HCT116 (cell line): Measurements from ENCODE around the gene GHRHR.

Experiments used
- CEBPB ChIP-seq: IDR thresholded peaks from 2 replicates; pipeline ENCODE4 v1.6.1; 2012; ENCODE audit warnings: low read depth
- CTCF ChIP-seq, 3 experiments: fragments of 200-600 bp in 1 of 3; sonication (generic) in 1 of 3; IDR thresholded peaks in 2 of 3; conservative IDR thresholded peaks in 1 of 3; 2 replicates each; pipeline ENCODE4 v1.5.1; 2012 to 2017; ENCODE audit warnings: low read depth in 2 of 3, low read length in 2 of 3, antibody characterized with exemption in 1 of 3, borderline replicate concordance in 1 of 3, control low read depth in 1 of 3, mild to moderate bottlenecking in 1 of 3, mixed read lengths in 1 of 3, mixed run types in 1 of 3, moderate library complexity in 1 of 3; ENCODE audit not compliant: insufficient read depth in 1 of 3
- EZH2phosphoT487 ChIP-seq: fragments of 200-600 bp; IDR thresholded peaks from 2 replicates; pipeline ENCODE4 v1.6.1; 2018; ENCODE audit warnings: antibody characterized with exemption, borderline replicate concordance
- MAX ChIP-seq: IDR thresholded peaks from 2 replicates; pipeline ENCODE4 v1.6.1; 2012
- POLR2A ChIP-seq: IDR thresholded peaks from 2 replicates; pipeline ENCODE4 v1.7.0; 2011; ENCODE audit warnings: borderline replicate concordance; ENCODE audit not compliant: insufficient read depth, insufficient read length; ENCODE audit errors: extremely low read depth
- POLR2AphosphoS5 ChIP-seq: IDR thresholded peaks from 2 replicates; pipeline ENCODE4 v1.6.1; 2011; ENCODE audit warnings: mild to moderate bottlenecking, low read depth, low read length, moderate library complexity
- REST ChIP-seq: IDR thresholded peaks from 2 replicates; pipeline ENCODE4 v1.6.1; 2012; ENCODE audit warnings: low read depth
- SRF ChIP-seq: IDR thresholded peaks from 2 replicates; pipeline ENCODE4 v1.6.1; 2012; ENCODE audit warnings: low read depth
- YY1 ChIP-seq: IDR thresholded peaks from 2 replicates; pipeline ENCODE4 v1.6.1; 2011; ENCODE audit warnings: low read length, low read depth, moderate library complexity, mild to moderate bottlenecking; ENCODE audit not compliant: insufficient replicate concordance; ENCODE audit errors: extremely low read depth
- ZBTB33 ChIP-seq: IDR thresholded peaks from 2 replicates; pipeline ENCODE4 v1.6.1; 2011; ENCODE audit warnings: mild to moderate bottlenecking, low read length, moderate library complexity; ENCODE audit not compliant: insufficient replicate concordance; ENCODE audit errors: extremely low read depth

- TF ChIP-seq CEBPB (no peak), POLR2A (no peak), CTCF (IDR thresholded peaks at IDR 0.05 in 2 of 3, conservative IDR thresholded peaks at IDR 0.05 in 1 of 3; ENCODE audit: borderline replicate concordance in 1 of 3, insufficient read depth in 1 of 3, low read depth in 2 of 3, low read length in 2 of 3) (no peak), YY1 (no peak), POLR2AphosphoS5 (no peak), SRF (no peak), REST (no peak), EZH2phosphoT487 (no peak), ZBTB33 (no peak), MAX (no peak)
Observed at GRCh38 chr7:31028006-31028405, 64.3 kb downstream of the GHRHR start.
